ENCODE measurements around the gene PTPRN2. TPM values are rescaled to one million over a fixed set of nuclear protein-coding genes. Genes with fewer than 3 reads are reported as not detected.
A peak's percentile ranks its signal among the peaks of the same experiment; 100 is the strongest.

Gene PTPRN2
- total and polyA plus RNA-seq, 9 of the 15 experiments (the other 6 are each of a cell fraction or from before 2014, with no cell fraction given), result not detected

DNA sequence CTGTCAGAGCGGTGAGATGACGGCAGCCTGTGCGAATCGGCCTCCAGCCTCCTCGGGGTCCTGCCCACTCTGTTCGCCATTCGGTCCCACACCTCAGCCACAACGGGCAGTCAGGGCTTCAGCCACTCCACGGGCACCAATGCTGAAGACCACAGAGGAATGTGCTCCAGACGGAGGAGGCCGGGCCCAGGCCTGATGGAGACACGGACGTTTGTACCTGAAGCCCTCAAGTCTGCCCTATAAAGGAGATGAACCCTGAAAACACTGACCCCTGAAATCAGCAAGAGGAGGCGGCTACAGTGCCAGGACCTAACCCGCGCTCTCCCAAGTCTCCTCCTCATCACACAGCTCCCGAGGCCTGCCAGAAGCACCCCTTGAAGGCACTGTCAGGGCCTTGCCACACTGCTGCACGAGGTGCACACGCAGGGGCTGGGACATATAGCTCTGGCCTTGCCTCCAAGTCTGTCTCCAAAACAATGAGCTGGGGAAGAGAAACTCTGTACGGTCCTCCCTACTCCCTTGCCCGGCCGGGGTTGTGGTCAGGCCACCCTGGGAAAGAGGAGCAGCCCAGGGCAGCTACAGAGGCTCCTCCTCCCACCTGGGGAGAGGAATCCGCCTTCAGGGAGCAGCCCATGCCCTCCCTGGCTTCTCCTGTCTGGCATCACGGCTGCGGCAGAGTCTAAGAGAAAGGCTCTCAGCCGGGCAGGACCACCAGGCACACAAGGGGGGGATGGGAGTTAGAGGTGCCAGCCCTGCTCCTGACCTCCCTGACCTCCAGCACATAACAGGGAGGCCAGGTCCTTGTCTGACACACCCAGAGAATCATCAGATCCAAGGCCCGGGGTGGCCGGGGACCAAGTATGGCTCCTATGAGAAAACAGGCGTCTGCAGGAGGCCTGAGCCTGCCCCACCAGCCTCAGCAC lies 310.1 kb downstream of the PTPRN2 start:
- Histone ChIP-seq H3K9me3 (replicated peaks; ENCODE audit: control insufficient read depth, insufficient read depth, low read depth, low read length) (no peaks in the 10 kb centered on the region), H3K79me2 (ENCODE audit: control insufficient read depth, insufficient read depth, low read length) (no peaks in the 10 kb centered on the region), H3K9ac (ENCODE audit: insufficient read depth in 1 of 2, low read depth in 2 of 2, low read length in 2 of 2) (peak overlapping the region in 1 of 2 experiments; percentile 17; a peak in 2 of 4 replicates), H3K27me3 (ENCODE audit: control insufficient read depth in 2 of 2, insufficient read depth in 2 of 2, low read length in 2 of 2) (peaks cover 62 to 96% of the 10 kb centered on the region in 2 experiments), H2AFZ (ENCODE audit: low read depth, low read length) (no peak overlapping the region), H3K36me3 (ENCODE audit: control insufficient read depth, insufficient read depth, low read length) (no peaks in the 10 kb centered on the region), H3K4me3 (no peak overlapping the region), H3K4me1 (replicated peaks in 1 of 2; ENCODE audit: control insufficient read depth in 2 of 2, insufficient read depth in 2 of 2, low read length in 2 of 2) (peaks cover 0 to 10% of the 10 kb centered on the region in 2 experiments; a peak in 2 of 5 replicates), H3K27ac (ENCODE audit: extremely low read depth, low read depth, low read length) (no peak overlapping the region), H4K20me1 (replicated peaks; ENCODE audit: control insufficient read depth, insufficient read depth, low read length) (0 out of 2 replicates have a peak, but pooled peaks cover 6% of the 10 kb centered on the region), H3K9me1 (ENCODE audit: control insufficient read depth, insufficient read depth, low read length) (no peaks in the 10 kb centered on the region), H3K4me2 (ENCODE audit: insufficient read depth, low read length) (no peak overlapping the region)
- BruUV-seq (replicated peaks), result no TSS peak
- FAIRE-seq (no peak), ATAC-seq (peak; percentile 13; the same call in 1 of the 3 replicates), DNase-seq (ENCODE audit: extremely low read depth in 1 of 4, low spot score in 3 of 4) (no peak)
- CTCF ChIA-PET (ENCODE audit: low intra/inter-chr PET ratio), result no interaction called here
- POLR2A ChIA-PET, result interaction anchor here (0.5 kb wide), 1 partner anchor 780 kb away, joined by 3 read pairs; no protein-coding TSS in a partner anchor
- WGBS (ENCODE audit: insufficient coverage, low coverage, missing lambda C conversion rate), result 2% methylated on average over 29 of the region's 29 CpGs
- in situ Hi-C loops (cut with MboI), result no loop called here
- intact Hi-C loops (cut with micrococcal nuclease), result no loop called here
- TF ChIP-seq KHSRP (IDR thresholded peaks at IDR 0.05) (no peak), KLF10 (CRISPR knock-in tag; IDR thresholded peaks at IDR 0.05) (no peak), MEF2A (IDR thresholded peaks at IDR 0.05; ENCODE audit: control insufficient read depth, low read depth, low read length) (no peak), SIRT6 (IDR thresholded peaks at IDR 0.05; ENCODE audit: low read depth, low read length) (no peak), MTF1 (CRISPR knock-in tag; IDR thresholded peaks at IDR 0.05; ENCODE audit: borderline replicate concordance) (no peak), MAFG (tag; conservative IDR thresholded peaks at IDR 0.05) (no peak), ZSCAN29 (IDR thresholded peaks at IDR 0.05) (no peak), CXXC5 (CRISPR knock-in tag; IDR thresholded peaks at IDR 0.05) (no peak), BDP1 (IDR thresholded peaks at IDR 0.05; ENCODE audit: insufficient read depth, insufficient read length) (no peak)
- TF ChIP-seq, protein P1, sequence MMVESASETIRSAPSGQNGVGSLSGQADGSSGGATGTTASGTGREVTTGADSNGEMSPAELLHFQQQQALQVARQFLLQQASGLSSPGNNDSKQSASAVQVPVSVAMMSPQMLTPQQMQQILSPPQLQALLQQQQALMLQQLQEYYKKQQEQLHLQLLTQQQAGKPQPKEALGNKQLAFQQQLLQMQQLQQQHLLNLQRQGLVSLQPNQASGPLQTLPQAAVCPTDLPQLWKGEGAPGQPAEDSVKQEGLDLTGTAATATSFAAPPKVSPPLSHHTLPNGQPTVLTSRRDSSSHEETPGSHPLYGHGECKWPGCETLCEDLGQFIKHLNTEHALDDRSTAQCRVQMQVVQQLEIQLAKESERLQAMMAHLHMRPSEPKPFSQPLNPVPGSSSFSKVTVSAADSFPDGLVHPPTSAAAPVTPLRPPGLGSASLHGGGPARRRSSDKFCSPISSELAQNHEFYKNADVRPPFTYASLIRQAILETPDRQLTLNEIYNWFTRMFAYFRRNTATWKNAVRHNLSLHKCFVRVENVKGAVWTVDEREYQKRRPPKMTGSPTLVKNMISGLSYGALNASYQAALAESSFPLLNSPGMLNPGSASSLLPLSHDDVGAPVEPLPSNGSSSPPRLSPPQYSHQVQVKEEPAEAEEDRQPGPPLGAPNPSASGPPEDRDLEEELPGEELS (CRISPR knock-in tag; IDR thresholded peaks at IDR 0.05; ENCODE audit: borderline replicate concordance), result no peak
- TF ChIP-seq, protein P2, sequence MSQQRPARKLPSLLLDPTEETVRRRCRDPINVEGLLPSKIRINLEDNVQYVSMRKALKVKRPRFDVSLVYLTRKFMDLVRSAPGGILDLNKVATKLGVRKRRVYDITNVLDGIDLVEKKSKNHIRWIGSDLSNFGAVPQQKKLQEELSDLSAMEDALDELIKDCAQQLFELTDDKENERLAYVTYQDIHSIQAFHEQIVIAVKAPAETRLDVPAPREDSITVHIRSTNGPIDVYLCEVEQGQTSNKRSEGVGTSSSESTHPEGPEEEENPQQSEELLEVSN (IDR thresholded peaks at IDR 0.05; ENCODE audit: borderline replicate concordance in 1 of 2, extremely low read depth in 1 of 2, insufficient read depth in 1 of 2, insufficient read length in 1 of 2, low read depth in 1 of 2, low read length in 1 of 2, poor library complexity in 1 of 2, severe bottlenecking in 1 of 2), result no peak
- TF ChIP-seq, protein P3, sequence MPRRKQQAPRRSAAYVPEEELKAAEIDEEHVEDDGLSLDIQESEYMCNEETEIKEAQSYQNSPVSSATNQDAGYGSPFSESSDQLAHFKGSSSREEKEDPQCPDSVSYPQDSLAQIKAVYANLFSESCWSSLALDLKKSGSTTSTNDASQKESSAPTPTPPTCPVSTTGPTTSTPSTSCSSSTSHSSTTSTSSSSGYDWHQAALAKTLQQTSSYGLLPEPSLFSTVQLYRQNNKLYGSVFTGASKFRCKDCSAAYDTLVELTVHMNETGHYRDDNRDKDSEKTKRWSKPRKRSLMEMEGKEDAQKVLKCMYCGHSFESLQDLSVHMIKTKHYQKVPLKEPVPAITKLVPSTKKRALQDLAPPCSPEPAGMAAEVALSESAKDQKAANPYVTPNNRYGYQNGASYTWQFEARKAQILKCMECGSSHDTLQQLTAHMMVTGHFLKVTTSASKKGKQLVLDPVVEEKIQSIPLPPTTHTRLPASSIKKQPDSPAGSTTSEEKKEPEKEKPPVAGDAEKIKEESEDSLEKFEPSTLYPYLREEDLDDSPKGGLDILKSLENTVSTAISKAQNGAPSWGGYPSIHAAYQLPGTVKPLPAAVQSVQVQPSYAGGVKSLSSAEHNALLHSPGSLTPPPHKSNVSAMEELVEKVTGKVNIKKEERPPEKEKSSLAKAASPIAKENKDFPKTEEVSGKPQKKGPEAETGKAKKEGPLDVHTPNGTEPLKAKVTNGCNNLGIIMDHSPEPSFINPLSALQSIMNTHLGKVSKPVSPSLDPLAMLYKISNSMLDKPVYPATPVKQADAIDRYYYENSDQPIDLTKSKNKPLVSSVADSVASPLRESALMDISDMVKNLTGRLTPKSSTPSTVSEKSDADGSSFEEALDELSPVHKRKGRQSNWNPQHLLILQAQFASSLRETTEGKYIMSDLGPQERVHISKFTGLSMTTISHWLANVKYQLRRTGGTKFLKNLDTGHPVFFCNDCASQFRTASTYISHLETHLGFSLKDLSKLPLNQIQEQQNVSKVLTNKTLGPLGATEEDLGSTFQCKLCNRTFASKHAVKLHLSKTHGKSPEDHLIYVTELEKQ (CRISPR knock-in tag; IDR thresholded peaks at IDR 0.05), result no peak
